SHP77 treated with DMSO at 0.1 percent for 48 hours (cell line): ENCODE data around the gene COPE.
"Not testable (repeated sequence)": the region's sequence is repeated elsewhere in the genome, so short reads cannot be mapped to it uniquely, and the experiment has no call there.

Experiments
- DNase-seq: peaks from one replicate; lab custom pipeline; 2025; lab: John Stamatoyannopoulos, UW

The COPE gene

DNA sequence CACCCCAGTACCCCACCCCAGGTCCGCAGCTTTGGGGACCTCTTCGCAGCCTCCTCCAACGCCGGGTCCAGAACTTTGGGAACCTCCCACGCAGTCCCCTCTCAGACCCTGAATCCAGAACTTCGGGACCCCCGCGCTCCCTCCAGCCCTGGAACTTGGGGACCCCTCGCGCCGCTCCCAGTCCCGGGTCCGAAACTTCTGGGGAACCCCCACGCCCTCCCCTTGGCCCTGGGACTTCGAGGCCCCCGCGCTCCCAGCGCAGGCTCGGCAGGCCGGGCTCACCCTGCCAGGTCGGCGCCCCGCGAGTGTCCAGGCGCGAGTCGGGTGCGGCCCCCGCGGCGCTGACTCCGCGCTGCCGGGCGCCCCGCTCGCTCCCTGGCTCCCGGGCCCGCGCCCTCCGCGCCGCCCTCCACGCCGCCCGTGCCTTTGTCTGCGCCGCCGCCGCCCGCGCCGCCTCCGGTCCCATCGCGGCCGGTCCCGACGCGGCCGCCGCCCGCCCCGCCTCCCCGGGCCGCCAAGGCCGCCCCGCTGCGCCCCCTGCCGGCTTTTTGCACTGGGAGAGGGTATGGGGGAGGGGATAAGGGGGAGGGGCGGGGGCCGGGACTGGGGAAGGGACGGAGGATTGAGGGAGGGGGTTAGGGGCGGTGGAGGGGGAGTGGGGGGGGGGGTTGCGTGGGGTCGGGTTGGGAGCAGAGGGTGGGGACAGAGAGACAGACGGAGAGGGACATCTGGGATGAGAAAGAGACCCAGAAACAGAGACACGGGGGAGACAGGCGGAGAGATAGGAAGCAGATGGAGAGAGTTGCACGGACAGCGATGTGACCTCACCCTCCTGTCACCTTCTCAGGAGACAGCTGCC, 21.8 kb upstream of the COPE start, which contains the start of gene HOMER3:
TSS of gene HOMER3 (minus strand) at position 449 of the 859 bp plus-strand sequence. CDS start 2,235 bp downstream, outside the sequence.
- DNase-seq = no peak

GRCh38 chr19:18939922-18940768, 21.0 kb upstream of the COPE start:
- no peak for DNase-seq

- DNase-seq = no peak
Observed at GRCh38 chr19:18939163-18939562, 20.0 kb upstream of the COPE start.

DNA sequence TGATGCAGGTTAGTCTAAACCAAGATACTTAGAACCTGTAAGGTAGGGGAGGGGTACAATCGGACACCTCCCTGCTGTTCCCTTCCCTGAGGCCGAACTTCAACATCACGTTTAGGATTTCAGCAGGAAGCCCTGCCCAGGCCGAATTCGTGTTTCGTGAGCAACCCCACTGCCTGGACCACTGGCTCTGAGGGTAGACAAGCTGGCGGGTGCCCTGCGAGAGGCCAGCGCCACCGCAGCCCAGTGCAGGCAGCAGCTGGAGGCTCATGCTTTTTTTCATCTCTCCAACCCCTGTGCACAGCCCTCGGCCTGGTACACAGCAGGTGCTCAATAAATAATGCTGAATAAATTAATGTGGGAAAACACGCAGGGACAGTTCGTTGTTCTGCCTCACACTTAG, 14.1 kb upstream of the COPE start:
- DNase-seq = no peak

DNA sequence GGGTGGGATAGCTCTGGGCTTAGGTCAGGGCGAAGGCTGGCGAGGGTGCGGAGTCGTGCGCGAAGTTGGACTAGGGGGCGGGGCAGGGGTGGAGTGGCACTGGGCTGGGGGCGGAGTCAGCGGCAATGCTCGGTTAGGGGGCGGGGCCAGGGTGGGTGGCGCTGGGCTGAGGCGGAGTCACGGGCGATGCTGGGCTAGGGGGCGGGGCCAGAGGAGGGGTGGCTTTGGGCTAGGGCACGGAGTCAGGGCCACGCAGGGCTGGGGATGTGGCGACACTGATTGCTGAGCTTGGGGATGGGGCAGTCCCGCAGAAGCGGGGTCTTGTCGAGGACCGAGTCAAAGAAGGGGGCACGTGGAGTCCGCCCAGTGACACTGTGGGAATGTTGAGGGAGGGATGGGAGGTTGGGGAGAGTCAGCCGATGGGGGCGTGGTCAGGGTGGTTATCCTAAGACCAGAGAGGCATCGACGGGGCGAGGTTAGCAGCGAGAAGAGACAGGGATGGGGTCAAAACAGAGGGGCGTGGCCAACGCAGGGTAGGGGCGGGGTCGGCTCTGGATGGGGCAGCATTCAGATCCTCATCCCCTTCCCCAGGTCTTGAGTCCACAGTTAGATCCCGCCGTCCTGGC, 13.1 kb upstream of the COPE start:
- no peak for DNase-seq

DNA sequence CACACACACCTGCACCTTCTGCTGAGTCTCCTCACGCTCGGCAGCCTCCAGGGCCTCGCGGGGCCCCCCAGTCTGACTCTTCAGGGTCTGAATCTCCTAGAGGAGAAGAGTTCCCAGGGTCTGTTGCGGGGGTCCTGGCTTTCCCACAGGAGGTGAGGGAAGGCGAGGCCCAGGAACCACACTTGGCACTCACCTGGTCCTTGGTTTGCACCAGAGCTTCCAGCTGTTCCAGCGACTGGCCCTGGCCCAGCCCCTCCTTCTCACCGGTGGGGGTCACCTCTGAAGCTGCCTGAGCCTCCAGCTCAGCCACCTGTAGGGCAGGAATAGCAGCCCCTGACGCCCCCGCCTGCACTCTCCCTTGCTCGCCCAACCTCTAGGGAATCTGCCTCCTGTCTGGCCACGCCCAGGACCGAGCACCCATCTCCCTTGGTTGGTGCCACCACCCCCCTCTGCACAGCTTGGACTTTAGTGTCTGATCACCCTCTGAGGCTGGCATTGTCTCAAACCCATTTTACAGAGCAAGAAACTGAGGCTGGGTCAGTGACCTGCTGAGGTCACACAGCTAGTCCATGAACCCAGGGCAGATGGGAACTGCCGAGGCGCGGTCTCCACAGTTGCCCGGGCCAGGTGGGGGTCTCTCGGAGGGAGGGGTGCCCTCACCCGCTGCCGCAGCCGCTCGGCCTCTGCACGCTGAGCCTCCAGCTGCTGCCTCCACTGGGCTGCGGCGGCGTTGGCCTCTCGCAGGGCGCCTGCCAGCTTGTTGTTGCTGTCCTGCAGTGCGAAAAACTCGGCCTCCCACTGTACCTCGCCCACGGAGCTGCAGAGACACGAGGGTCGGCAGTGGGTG, 12.4 kb upstream of the COPE start:
- DNase-seq = no peak

GRCh38 chr19:18929311-18929710, 10.1 kb upstream of the COPE start:
- DNase-seq = no peak

DNA sequence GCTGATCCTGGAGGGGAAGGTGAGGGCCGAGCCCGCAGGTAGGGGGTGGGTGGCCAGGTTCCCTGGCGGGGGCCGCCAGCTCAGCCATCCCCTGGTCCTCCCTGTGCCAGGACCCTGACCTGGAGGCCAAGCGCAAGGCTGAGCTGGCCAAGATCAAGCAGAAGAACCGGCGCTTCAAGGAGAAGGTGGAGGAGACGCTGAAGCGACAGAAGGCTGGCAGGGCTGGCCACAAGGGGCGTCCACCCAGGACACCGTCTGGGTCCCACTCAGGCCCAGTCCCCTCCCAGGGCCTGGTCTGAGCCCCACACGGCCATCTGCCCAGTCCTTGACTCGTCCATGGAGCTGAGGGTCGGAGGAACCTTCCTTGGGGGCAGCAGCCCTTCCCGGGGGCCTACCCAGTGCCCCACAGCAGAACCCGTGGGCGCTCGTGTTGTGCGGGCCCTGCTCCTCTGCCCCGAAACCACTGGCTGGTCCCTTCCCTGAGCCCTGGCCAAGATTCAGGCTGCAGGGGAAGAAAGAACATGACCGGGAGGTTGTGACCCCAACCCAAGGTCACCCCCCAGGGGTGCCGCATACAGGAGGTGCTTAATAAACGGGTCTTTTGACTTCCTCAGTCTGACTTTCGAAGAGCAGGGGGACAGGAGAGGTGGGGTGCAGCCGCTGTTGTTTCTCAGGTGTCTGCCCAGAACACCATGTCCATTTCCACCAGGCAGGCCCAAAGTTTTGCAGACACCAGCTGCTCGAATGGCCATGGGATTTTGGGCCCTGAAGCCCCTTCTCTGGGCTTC, 9.0 kb upstream of the COPE start:
- no peak for DNase-seq

- DNase-seq = no peak
Observed at GRCh38 chr19:18924684-18925213, 5.6 kb upstream of the COPE start.

DNA sequence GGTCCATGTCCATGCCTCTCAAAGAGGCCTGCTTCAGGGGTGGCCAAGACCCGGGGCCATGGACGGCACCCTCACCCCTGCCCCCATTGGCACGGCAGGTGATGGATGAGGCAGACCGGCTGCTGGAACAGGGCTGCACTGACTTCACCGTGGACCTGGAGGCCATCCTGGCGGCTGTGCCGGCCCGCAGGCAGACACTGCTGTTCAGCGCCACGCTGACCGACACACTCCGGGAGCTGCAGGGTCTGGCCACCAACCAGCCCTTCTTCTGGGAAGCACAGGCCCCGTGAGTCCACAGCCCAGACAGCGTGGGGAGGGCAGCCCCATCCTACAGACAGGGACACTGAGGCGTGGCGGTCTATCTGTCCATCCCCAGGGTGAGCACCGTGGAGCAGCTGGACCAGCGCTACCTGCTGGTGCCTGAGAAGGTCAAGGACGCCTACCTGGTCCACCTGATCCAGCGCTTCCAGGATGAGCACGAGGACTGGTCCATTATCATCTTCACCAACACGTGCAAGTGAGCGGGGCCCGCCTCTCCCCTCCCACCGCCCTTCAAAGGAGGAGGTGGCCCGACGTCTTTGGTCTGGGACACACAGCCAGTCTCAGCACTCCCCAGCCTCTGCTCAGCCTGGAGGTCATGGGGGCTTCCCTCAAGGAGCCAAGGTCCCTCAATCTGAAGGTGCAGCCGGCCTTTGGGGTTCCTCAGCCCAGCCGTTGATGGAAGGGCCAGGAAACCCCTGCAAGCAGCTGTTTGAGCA, 3.2 kb upstream of the COPE start:
- no peak for DNase-seq

- DNase-seq = no peak
Observed at GRCh38 chr19:18921593-18921992, 2.4 kb upstream of the COPE start.

GRCh38 chr19:18920400-18920799, 1.2 kb upstream of the COPE start:
- no peak for DNase-seq

DNA sequence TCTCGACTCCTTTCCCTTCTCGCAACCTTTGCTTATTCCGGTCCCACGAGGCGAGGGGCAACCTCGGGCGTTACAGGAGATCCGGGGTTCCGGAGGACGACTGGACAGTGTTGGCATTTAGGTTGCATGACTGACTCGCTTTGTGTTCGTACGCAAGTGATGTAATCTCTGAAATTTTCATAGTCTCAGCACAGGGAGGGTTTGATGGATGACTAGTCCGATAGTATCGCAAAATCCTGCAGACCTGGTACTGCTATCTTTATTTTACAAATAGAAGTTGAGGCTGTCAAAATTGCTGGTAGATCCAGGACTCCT, 670 bp upstream of the COPE start:
- DNase-seq = no peak

- DNase-seq = not testable (repeated sequence)
Observed at GRCh38 chr19:18917593-18917992, 1.6 kb downstream of the COPE start.

DNA sequence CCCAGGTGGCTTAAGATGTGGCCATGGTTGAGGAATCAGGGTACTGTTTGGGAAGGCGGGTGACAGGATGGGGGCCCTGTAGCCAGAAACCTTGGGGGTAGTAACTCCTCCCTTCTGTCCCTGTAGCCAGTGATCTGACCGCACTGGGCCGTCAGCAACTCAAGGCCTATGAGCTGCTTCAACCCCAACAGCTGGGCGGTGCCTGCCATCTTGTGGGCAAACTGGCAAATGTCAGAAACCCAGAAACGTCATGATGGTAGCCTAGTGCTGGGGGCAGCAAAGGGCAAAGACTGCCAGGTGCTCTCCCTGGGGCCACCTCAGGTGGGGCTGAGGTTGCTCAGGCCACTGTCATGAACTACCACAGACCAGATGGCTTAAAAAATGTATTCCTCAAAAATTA, 3.5 kb downstream of the COPE start:
- DNase-seq = no peak

DNA sequence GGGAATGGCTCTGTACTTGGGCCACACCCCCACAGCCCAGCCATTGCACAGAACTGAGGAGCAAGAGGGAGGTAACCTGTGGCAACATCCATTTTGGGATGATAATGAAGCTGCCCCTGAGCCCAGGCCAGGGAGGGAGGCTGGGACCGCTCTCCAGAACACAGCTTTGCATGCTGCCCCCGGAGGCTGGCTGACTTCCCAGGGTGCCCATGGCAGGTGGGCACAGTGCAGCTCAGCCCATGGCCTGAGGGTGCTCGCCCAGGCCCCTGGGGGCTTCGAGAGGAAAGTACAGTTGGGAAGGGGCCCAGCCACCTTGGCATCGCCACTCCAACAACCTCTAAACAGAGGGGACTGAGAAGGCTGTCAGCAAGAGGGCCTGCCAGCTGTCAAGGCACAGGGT, 5.7 kb downstream of the COPE start:
- DNase-seq = no peak

DNA sequence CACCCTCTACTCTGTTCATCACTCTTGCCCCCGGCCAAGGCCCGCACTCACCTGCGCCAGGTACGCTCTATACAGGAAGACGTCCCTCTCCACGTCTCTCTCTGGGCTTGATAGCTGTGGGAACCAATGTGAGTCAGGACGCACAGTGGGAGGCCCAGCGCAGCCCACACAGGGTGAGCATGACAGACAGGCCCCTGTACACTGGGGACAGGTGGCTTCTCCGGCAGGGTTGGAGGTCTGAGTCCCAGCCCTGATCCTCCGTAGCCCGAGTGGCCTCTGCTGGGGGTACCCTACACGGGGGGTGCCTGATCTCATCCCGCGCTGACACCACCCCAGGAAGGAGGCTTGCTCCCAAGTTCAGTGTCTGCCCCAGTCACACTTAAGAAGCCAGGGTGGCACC, 6.3 kb downstream of the COPE start:
- no peak for DNase-seq

DNA sequence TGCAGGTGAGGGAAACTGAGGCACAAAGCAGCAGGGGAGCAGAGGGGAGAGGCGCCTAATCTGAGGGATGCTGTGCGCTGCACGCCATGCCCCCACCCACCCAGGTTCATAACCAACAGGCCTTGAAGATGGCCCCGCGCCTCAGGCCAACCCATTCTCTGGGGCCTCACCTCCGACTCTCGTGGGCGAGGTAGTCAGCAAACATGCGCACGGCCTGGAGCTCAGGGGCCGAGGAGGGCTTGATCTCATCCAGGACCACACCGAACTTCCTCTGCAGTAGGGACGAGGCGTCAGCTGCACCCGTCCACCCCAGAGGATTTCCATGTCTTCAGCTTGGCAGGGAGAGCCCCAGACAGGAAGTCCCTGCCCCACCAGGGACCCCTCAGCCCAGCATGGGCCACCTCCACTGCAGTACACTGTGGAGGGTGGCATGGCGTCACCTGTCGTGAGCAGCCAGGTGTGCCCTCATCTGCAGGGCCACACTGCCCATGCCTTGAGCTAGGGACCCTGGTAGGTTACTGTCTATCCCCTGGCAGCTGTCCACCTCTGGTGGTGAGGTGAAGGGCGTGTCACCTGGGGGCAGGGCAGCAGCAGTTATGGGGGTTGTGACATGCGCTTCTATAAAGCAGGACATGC, 8.3 kb downstream of the COPE start:
- DNase-seq = no peak

DNA sequence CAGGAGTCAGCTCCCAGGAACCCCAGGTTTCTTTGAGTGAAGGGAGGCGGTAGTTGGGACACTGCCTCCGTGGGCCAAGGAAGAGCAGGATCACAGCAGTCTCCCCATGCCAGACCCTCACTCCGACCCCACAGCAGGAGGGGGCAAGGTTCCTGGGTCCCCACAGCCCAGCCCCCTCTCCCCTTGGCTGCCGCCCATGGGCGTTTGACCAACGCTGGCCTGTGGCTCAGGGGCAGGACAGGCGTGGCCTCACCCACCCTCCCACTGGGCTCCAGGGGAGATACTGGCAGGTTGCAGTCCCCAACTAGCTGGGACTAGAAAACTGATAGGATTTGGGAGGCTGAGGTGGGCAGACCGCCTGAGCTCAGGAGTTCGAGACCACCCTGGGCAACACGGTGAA, 9.2 kb downstream of the COPE start:
- DNase-seq = no peak
